Activated naive CD8-positive, alpha-beta T cell (primary cell): ENCODE data around the gene CALR.
"Not testable (repeated sequence)": the region's sequence is repeated elsewhere in the genome, so short reads cannot be mapped to it uniquely, and the experiment has no call there.

Source experiments
- H3K27ac Mint-ChIP-seq: one replicate; pipeline ENCODE4 v1.8.0; 2021; ENCODE audit warnings: mixed read lengths
- H3K27me3 Mint-ChIP-seq: one replicate; pipeline ENCODE4 v1.8.0; 2021; ENCODE audit warnings: mixed read lengths
- H3K36me3 Mint-ChIP-seq: one replicate; pipeline ENCODE4 v1.8.0; 2021; ENCODE audit warnings: mixed read lengths
- H3K4me1 Mint-ChIP-seq: one replicate; pipeline ENCODE4 v1.8.0; 2021; ENCODE audit warnings: low read depth, mixed read lengths
- H3K4me3 Mint-ChIP-seq: one replicate; pipeline ENCODE4 v1.8.0; 2021; ENCODE audit warnings: mild to moderate bottlenecking, mixed read lengths
- H3K9me3 Mint-ChIP-seq: one replicate; pipeline ENCODE4 v1.8.0; 2021; ENCODE audit warnings: low read depth, mixed read lengths

The CALR gene

DNA sequence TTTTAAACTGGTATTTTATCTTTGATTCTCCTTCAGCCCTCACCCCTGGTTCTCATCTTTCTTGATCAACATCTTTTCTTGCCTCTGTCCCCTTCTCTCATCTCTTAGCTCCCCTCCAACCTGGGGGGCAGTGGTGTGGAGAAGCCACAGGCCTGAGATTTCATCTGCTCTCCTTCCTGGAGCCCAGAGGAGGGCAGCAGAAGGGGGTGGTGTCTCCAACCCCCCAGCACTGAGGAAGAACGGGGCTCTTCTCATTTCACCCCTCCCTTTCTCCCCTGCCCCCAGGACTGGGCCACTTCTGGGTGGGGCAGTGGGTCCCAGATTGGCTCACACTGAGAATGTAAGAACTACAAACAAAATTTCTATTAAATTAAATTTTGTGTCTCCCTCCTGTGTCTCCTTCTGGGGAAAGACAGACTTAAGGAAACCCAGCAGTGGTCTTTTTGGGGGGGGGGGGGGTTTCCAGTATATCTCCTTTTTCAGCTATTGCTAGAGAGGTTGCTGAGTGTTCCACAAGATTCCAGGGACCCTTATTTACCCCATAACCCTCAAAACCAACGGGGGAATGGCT, 5.8 kb downstream of the CALR start:
- Mint-ChIP-seq H3K27me3 (no peaks in the 10 kb centered on the region), H3K4me3 (no peak overlapping the region), H3K9me3 (no peaks in the 10 kb centered on the region), H3K36me3 (peaks cover 13% of the 10 kb centered on the region), H3K4me1 (peaks cover 59% of the 10 kb centered on the region), H3K27ac (peak overlapping the region; percentile 94)

DNA sequence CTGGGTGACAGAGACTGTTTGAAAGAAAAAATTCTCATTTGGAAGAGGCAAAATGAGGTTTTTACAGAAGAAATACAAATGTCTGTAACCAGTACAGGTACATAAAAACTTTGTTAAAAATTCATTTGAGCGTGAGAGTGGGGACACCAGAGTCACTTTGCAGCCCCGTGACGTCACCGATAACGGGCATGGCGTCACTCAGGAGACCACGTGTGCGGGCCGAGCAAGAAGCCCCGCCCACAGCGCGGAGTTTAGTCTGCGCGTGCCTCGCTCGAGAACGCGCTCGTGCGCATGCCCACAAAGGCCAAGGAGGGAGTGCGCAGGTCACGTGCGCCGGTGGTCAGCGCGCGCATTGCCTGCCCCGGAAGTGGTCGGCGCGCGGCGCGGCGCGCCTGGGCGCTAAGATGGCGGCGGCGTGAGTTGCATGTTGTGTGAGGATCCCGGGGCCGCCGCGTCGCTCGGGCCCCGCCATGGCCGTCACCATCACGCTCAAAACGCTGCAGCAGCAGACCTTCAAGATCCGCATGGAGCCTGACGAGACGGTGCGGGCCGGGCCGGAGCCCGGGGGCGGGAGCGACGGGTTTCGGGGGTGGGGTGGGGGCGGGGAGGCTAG, 7.2 kb downstream of the CALR start, which contains the start of gene RAD23A:
RAD23A (plus strand) TSS at position 384 of the 613 bp plus-strand sequence; CDS start at position 471, 87 bp downstream.
- H3K36me3 Mint-ChIP-seq, result peaks cover 8% of the 10 kb centered on the region
- H3K4me3 Mint-ChIP-seq, result peak within 1 kb of the TSS; percentile 91
- H3K9me3 Mint-ChIP-seq, result no peaks in the 10 kb centered on the region
- H3K27ac Mint-ChIP-seq, result peak within 1 kb of the TSS; percentile 94
- H3K4me1 Mint-ChIP-seq, result peaks cover 49% of the 10 kb centered on the region
- H3K27me3 Mint-ChIP-seq, result no peaks in the 10 kb centered on the region

DNA sequence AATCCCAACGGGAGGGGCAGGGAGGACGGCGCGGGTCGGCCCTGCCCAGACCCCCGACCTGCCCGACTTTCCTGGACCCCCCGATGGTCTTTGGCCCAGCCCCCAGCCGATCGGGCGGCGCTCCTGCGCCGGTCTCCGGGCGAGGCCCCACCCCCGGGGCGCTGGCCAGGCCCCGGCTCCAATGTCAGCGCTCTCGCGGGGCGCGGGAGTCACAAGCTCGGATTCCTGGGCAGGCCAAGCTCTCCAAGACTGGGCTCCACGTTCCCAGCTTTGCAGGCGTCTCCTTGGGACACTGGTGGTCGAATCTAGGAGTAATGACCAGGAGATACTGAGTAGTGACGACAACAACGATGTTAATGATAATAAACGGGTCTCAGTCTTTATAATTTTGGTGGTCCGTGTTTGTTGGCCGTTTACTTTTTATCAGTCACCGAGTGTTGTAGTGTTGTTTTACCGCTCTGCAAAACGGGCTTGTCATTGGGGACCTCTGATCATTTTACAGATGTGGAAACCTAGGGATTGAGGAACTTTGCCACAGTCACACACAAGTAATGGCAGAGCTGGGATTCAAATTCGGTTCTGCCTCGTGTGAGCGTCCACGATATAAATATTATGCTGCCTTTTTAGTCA, 7.8 kb downstream of the CALR start:
- peak overlapping the region; percentile 92 for H3K27ac Mint-ChIP-seq
- peak overlapping the region; percentile 91 for H3K4me3 Mint-ChIP-seq
- H3K36me3 Mint-ChIP-seq, result peaks cover 8% of the 10 kb centered on the region
- H3K4me1 Mint-ChIP-seq, result peaks cover 44% of the 10 kb centered on the region
- H3K27me3 Mint-ChIP-seq, result no peaks in the 10 kb centered on the region
- H3K9me3 Mint-ChIP-seq, result no peaks in the 10 kb centered on the region

DNA sequence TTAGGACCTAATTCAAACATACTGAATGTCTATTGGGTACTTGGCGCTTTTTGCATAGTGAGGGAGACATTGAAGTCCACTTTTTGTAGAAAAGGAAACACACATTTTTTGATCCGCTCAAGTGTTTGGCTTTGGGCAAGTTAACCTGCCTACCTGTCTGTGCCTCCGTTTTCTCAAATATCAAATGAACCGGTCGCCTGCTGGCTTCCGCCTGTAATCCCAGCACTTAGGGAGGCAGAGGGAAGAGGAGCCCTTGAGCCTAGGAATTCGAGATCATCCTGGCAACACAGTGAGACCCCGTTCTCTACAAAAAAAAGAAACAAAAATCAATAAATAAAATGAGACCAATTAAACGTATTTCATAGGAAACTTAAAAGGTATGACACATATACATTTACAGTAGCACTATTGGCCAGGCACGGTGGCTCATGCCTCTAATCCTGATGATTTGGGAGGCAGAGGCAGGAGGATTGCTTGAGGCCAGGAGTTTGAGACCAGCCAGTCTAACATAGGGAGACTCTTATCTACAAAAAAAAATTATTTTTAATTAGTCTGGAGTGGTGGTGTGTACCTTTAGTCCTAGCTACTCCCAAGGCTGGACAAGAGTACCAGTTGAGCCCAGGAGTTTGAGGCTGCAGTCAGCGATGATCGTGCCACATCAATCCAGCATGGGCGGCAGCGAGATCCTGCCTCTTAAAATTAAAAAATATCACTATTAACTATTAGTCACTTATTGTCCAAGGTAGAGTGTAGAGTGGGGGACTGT, 8.5 kb downstream of the CALR start:
- Mint-ChIP-seq H3K36me3 (peaks cover 8% of the 10 kb centered on the region), H3K27me3 (no peaks in the 10 kb centered on the region), H3K4me1 (peaks cover 41% of the 10 kb centered on the region), H3K4me3 (peak overlapping the region; percentile 91), H3K9me3 (no peaks in the 10 kb centered on the region), H3K27ac (peak overlapping the region; percentile 92)

DNA sequence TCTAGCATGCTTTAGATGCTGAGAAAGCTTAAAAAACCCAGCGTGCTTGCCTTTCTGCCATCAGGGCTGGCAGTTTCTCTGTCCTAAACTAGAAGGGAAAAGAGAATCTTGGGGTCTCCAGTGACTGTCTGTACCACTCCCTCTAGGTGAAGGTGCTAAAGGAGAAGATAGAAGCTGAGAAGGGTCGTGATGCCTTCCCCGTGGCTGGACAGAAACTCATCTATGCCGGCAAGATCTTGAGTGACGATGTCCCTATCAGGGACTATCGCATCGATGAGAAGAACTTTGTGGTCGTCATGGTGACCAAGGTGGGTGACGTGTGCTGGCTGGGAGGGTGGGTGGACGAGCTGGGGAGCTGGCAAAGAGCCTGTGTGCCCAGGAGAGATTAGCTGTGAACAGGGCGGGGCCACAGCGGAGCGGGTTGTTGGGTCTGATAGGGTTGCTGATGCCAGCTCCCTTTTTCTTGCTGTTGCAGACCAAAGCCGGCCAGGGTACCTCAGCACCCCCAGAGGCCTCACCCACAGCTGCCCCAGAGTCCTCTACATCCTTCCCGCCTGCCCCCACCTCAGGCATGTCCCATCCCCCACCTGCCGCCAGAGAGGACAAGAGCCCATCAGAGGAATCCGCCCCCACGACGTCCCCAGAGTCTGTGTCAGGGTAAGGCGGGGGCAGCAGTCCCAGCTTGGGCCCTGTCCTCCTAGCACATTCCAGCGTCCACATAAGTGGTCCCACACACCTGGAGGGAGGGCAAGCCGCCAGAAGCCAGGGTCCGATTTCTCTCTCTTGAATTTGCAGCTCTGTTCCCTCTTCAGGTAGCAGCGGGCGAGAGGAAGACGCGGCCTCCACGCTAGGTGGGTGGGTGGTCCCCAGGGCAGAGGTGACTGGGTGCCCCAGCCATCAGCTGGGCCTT, 9.5 kb downstream of the CALR start:
- Mint-ChIP-seq H3K4me3 (peak overlapping the region; percentile 57), H3K9me3 (no peaks in the 10 kb centered on the region), H3K4me1 (peaks cover 35% of the 10 kb centered on the region), H3K27me3 (no peaks in the 10 kb centered on the region), H3K36me3 (peaks cover 8% of the 10 kb centered on the region), H3K27ac (peak overlapping the region; percentile 70)

DNA sequence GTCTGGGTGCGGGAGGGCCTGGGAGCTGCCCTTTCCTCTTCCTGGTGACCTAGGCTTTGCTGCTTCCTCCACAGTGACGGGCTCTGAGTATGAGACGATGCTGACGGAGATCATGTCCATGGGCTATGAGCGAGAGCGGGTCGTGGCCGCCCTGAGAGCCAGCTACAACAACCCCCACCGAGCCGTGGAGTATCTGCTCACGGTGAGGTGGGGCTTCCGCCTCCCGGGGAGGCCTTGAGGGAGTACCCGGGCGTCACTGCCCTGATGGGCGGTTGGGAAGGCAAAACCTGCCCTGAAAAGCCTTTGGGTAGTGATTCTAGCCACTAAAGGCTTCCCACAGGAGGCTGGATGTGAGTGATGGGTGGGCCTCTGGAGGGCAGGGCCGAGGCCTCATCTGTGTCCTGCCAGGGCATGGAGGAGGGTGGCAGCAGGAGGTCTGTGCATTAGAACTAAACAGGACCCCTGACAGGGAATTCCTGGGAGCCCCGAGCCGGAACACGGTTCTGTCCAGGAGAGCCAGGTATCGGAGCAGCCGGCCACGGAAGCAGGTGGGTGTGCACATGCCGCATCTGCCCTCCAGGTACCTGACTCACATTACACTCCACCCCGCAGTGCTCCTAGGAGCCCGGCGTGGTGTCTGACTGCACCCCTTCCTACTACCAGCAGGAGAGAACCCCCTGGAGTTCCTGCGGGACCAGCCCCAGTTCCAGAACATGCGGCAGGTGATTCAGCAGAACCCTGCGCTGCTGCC, 10.4 kb downstream of the CALR start:
- H3K27me3 Mint-ChIP-seq, result no peaks in the 10 kb centered on the region
- H3K4me3 Mint-ChIP-seq, result peak overlapping the region; percentile 42
- H3K4me1 Mint-ChIP-seq, result peaks cover 29% of the 10 kb centered on the region
- H3K9me3 Mint-ChIP-seq, result no peaks in the 10 kb centered on the region
- H3K27ac Mint-ChIP-seq, result peak overlapping the region; percentile 22
- peaks cover 8% of the 10 kb centered on the region for H3K36me3 Mint-ChIP-seq

DNA sequence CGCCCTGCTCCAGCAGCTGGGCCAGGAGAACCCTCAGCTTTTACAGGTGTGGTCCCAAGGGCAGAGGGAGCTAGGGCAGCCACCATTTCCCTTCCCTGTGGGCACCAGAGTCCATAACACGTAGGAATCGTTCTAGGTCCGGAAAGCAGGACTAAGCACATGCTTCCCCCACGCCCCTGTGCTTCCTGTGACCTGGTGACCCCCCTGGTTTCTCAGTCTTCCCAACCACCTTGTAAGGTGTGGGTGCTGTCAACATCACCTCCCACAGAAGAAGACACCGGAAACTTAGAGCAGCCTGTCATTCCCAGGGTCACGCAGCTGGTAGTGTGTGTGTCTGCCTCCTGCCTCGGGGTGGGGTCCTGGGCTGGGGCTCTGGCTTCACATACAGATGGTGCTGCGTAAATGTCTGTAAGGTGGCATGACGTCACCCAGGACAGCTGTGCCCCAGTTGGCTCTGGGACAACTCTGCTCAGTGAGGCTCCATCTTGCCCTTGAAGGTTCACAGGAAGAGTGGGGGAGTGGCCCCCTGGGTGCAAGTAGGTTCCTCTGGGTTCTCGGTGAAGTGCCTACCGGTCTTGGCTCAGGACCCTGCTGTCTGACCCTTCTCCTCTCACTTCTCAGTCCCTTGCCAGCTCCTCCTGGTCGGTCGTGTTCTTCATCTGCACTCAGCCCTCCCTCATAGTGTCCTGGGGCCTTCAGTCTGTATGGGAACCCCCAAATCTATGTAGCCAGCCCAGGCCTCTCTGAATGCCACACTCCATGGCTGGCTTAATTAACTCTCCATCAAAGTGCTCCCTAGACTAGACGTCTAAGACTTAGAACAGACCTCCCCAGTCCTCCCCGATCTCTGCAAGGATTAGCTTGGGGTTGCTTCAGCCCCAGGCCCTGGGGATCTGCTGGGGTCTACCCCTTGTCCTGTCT, 11.2 kb downstream of the CALR start:
- Mint-ChIP-seq H3K27me3 (no peaks in the 10 kb centered on the region), H3K36me3 (peaks cover 8% of the 10 kb centered on the region), H3K4me1 (peaks cover 31% of the 10 kb centered on the region), H3K9me3 (no peaks in the 10 kb centered on the region), H3K27ac (peak overlapping the region; percentile 86), H3K4me3 (peak overlapping the region; percentile 30)

DNA sequence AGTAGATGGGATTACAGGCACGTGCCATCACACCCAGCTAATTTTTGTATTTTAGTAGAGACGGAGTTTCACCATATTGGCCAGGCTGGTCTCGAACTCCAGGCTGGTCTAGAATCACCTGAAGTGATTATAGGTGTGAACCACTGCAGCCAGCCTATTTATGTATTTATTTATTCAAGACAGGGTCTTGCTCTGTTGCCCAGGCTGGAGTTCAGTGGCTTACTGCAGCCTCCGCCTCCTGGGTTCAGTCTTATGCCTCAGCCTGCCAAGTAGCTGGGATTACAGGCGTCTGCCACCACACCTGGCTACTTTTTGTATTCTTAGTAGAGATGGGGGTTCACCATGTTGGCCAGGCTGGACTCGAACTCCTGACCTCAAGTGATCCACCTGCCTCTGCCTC, 13.6 kb downstream of the CALR start:
- H3K4me1 Mint-ChIP-seq, result peaks cover 35% of the 10 kb centered on the region
- not testable (repeated sequence) for H3K4me3 Mint-ChIP-seq, H3K36me3 Mint-ChIP-seq, H3K27me3 Mint-ChIP-seq, H3K9me3 Mint-ChIP-seq
- peak overlapping the region; percentile 41 for H3K27ac Mint-ChIP-seq

DNA sequence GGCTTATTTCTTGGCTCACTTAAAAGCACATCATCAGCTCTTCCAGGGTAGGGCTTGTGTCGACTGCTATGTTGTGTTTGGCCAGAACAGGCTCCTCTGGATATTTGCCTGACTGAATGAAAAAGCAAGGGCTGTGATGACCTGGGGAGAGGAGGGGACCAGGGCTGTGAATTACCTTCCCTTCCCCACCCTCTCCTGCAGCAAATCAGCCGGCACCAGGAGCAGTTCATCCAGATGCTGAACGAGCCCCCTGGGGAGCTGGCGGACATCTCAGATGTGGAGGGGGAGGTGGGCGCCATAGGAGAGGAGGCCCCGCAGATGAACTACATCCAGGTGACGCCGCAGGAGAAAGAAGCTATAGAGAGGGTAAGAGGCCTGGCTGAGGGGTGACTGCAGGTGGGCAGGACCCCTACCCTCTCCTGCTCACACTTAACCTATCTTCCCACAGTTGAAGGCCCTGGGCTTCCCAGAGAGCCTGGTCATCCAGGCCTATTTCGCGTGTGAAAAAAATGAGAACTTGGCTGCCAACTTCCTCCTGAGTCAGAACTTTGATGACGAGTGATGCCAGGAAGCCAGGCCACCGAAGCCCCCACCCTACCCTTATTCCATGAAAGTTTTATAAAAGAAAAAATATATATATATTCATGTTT, 14.2 kb downstream of the CALR start:
- Mint-ChIP-seq H3K27me3 (no peaks in the 10 kb centered on the region), H3K36me3 (peaks cover 6% of the 10 kb centered on the region), H3K9me3 (no peaks in the 10 kb centered on the region), H3K27ac (peak overlapping the region; percentile 46), H3K4me3 (no peak overlapping the region), H3K4me1 (peaks cover 34% of the 10 kb centered on the region)

DNA sequence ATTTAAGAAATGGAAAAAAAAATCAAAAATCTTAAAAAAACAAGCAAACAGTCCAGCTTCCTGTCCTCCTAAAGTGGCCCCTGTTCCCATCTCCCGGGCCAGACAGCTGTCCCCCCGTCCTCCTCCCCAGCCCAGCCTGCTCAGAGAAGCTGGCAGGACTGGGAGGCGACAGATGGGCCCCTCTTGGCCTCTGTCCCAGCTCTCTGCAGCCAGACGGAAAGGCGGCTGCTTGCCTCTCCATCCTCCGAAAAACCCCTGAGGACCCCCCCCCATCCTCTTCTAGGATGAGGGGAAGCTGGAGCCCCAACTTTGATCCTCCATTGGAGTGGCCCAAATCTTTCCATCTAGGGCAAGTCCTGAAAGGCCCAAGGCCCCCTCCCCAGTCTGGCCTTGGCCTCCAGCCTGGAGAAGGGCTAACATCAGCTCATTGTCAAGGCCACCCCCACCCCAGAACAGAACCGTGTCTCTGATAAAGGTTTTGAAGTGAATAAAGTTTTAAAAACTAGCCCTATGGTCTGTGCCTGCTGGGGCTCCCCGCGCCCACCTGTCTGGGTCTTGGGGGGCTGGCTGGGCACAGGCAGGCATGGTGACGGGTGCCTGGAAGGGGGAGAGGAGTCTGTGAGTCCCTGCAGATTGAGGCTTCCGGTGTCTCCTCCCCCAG, 14.9 kb downstream of the CALR start:
- Mint-ChIP-seq H3K27me3 (no peaks in the 10 kb centered on the region), H3K4me3 (no peak overlapping the region), H3K36me3 (peaks cover 4% of the 10 kb centered on the region), H3K9me3 (no peaks in the 10 kb centered on the region), H3K4me1 (peaks cover 33% of the 10 kb centered on the region), H3K27ac (no peak overlapping the region)

DNA sequence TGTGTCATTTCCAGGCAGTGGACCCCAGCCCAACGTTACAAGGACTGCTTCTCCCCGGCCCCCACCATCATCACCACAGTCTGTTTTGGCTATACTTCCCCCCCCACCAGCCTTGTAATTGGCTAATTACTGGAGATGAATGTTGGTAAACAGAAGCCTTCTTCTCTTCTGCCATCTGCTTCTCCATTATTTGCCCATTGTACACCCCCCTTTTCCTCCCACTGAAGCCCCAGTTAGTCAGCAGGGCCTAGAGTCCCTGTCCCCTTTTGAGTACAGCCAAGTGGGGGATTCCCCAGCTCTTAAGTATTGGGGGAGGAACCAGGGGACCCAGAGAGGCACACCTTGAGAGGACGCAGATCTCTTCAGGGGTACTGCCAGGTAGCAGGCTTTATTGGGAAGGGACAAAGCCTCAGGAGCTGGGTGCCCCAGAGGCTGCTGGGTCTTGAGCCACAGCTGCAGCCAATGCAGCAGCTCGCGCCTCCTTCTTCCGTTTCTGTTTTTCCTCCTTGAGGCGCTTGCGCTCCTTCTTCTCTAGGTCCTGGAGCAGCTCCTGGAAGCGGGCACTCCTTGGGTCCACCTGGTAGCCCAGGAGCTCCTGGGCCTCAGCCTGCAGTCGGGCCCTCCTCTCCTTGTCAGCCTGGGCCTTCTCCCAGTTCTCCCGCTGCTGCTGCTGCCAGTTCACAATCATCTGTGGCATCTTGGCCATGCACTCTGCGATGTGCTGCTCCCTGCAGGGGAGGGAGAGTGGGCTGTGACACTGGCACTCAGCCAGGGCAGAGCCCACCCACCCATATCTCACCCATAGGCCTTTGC, 15.6 kb downstream of the CALR start:
- peak overlapping the region; percentile 81 for H3K27ac Mint-ChIP-seq

DNA sequence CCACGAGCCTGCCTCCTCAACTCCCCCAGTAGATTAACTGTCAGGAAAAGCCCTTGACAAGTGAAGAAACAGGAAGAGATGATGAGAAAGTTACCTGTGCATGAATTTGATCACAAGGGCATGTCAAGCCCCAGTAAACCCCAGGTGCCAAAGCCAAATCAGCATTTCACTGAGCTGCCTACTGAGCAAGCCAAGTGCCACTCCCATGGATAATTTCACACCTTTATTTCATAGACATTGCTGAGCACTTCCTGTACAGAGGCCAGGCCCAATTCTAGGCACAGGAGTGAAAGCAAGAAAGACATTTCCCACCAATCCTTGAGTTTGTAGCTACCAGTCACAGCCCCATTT, 16.2 kb downstream of the CALR start:
- Mint-ChIP-seq H3K9me3 (no peaks in the 10 kb centered on the region), H3K27me3 (no peaks in the 10 kb centered on the region), H3K4me1 (peaks cover 31% of the 10 kb centered on the region), H3K27ac (peak overlapping the region; percentile 81), H3K4me3 (peak overlapping the region; percentile 92), H3K36me3 (peaks cover 4% of the 10 kb centered on the region)

More for the DNA sequence above, 15.6 kb downstream of the CALR start:
- H3K9me3 Mint-ChIP-seq, result no peaks in the 10 kb centered on the region
- H3K36me3 Mint-ChIP-seq, result peaks cover 4% of the 10 kb centered on the region
- H3K4me1 Mint-ChIP-seq, result peaks cover 31% of the 10 kb centered on the region
- peak overlapping the region; percentile 92 for H3K4me3 Mint-ChIP-seq
- H3K27me3 Mint-ChIP-seq, result no peaks in the 10 kb centered on the region
